RWPE1 (cell line): ENCODE results near the gene TAF7.
"Not testable (repeated sequence)": the region's sequence is repeated elsewhere in the genome, so short reads cannot be mapped to it uniquely, and the experiment has no call there.

Experiments used
- CTCF ChIA-PET: fragments of 350-600 bp; sonication (Branson Sonifier 250); formaldehyde crosslinking; extraction: SDS; loops from one replicate; lab custom pipeline; 2021; lab: Yijun Ruan, JAX
- POLR2A ChIA-PET: fragments of 400-600 bp; formaldehyde crosslinking; extraction: SDS; loops from one replicate; lab custom pipeline; 2020; ENCODE audit warnings: antibody characterized with exemption; ENCODE audit not compliant: low non-redundant PET; lab: Yijun Ruan, JAX
- DNase-seq: peaks from one replicate; pipeline ENCODE4 v3.0.0; 2012; ENCODE audit warnings: low spot score
- H3K27ac ChIP-seq: fragments of 450-650 bp; 2 replicates; pipeline ENCODE4 v1.5.1; 2017
- CTCF ChIP-seq: fragments of 450-650 bp; conservative IDR thresholded peaks from 2 replicates; pipeline ENCODE4 v1.5.1; 2017; ENCODE audit warnings: low read depth, mild to moderate bottlenecking

The TAF7 gene

GRCh38 chr5:141349917-141350619 is 29.5 kb upstream of the TAF7 start, which contains the start of gene PCDHGB1:
Gene PCDHGB1, plus strand, starts transcription at chr5:141350099. Its CDS starts 162 bp downstream, at chr5:141350261.
- ChIA-PET POLR2A (interaction anchor here (0.7 kb wide), 1 partner anchor 29 kb away, joined by 3 read pairs; the partner anchor contains the start of gene TAF7), CTCF (interaction anchor here (0.6 to 1.2 kb wide), 9 partner anchors 10 to 311 kb away, joined by 3 to 4 read pairs (median 3); partner anchors contain the start of genes PCDHB10, PCDHB11, PCDHGB2 and PCDHGB3)
- DNase-seq: peak; percentile 35
- no peak within 1 kb of the TSS for H3K27ac ChIP-seq
- TF ChIP-seq CTCF: peak; percentile 22; the same call in 1 of the 2 replicates

GRCh38 chr5:141346017-141346416 is 25.4 kb upstream of the TAF7 start:
- DNase-seq, H3K27ac ChIP-seq, POLR2A ChIA-PET: not testable (repeated sequence)
- CTCF ChIA-PET: interaction anchor here (0.6 kb wide), 1 partner anchor 1682 kb away, joined by 3 read pairs; no protein-coding TSS in a partner anchor

DNA sequence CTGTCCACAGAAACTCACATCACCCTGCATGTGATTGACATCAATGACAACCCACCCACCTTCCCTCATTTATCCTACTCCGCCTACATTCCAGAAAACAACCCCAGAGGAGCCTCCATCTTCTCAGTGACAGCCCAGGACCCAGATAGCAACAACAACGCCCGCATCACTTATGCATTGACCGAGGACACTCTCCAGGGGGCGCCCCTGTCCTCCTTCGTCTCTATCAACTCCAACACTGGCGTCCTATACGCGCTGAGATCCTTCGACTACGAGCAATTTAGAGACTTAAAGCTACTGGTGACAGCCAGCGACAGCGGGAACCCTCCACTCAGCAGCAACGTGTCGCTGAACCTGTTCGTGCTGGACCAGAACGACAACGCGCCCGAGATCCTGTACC is 24.7 kb upstream of the TAF7 start:
- no peak for TF ChIP-seq CTCF
- DNase-seq: no peak
- CTCF ChIA-PET: no interaction called here

DNA sequence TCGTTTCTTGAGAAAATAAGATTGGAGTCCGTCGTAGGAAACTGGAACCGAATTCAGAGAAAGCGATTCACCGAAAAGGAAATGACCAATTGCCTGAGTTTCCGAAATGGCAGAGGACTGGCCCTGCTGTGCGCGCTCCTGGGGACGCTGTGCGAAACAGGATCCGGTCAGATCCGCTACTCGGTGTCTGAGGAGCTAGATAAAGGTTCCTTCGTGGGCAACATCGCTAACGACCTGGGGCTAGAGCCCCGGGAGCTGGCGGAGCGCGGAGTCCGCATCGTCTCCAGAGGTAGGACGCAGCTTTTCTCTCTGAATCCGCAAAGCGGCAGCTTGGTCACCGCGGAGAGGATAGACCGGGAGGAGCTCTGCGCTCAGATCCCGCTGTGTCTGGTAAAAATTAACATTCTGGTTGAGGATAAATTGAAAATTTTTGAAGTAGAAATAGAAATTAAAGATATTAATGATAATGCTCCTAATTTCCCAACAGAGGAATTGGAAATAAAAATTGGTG is 23.4 kb upstream of the TAF7 start:
- no peak for DNase-seq
- POLR2A ChIA-PET: no interaction called here
- no peak overlapping the region for H3K27ac ChIP-seq
- no peak for TF ChIP-seq CTCF
- CTCF ChIA-PET: interaction anchor here (0.7 to 1.6 kb wide), 5 partner anchors 11 to 191 kb away, joined by 3 to 8 read pairs (median 4); partner anchors contain the start of genes PCDHGA4 and PCDHGB7

More for the DNA sequence above, 24.7 kb upstream of the TAF7 start:
- no peak overlapping the region for H3K27ac ChIP-seq
- POLR2A ChIA-PET: no interaction called here

GRCh38 chr5:141343242-141343952 is 22.8 kb upstream of the TAF7 start, which contains the start of gene PCDHGA3:
Gene PCDHGA3, plus strand, starts transcription at chr5:141343829. Its CDS starts 205 bp downstream, at chr5:141344034.
- peak; percentile 24; the same call in 1 of the 2 replicates for TF ChIP-seq CTCF
- DNase-seq: no peak
- CTCF ChIA-PET: interaction anchor here (0.6 to 1.6 kb wide), 6 partner anchors 11 to 191 kb away, joined by 3 to 8 read pairs (median 4); partner anchors contain the start of genes PCDHB11, PCDHGA4 and PCDHGB7
- POLR2A ChIA-PET: no interaction called here
- no peak within 1 kb of the TSS for H3K27ac ChIP-seq

GRCh38 chr5:141342773-141343172 is 22.2 kb upstream of the TAF7 start:
- no peak overlapping the region for H3K27ac ChIP-seq
- TF ChIP-seq CTCF: no peak
- ChIA-PET POLR2A (no interaction called here), CTCF (interaction anchor here (0.6 to 1.6 kb wide), 3 partner anchors 23 to 674 kb away, joined by 3 to 4 read pairs (median 4); partner anchors contain the start of gene PCDHB11)
- no peak for DNase-seq

- POLR2A ChIA-PET, H3K27ac ChIP-seq, DNase-seq, CTCF ChIA-PET: not testable (repeated sequence)
These were observed 20.3 kb upstream of the TAF7 start for GRCh38 chr5:141340781-141341354.
